GM21576 (cell line): ENCODE results near the gene SPOCD1.

Source experiments
- ATAC-seq: cut with Tn5 transposase; IDR thresholded peaks from one replicate; pipeline ENCODE4 v1.9.1; 2021; ENCODE audit warnings: mild to moderate bottlenecking, moderate library complexity; ENCODE audit not compliant: unreplicated experiment

The SPOCD1 gene

DNA sequence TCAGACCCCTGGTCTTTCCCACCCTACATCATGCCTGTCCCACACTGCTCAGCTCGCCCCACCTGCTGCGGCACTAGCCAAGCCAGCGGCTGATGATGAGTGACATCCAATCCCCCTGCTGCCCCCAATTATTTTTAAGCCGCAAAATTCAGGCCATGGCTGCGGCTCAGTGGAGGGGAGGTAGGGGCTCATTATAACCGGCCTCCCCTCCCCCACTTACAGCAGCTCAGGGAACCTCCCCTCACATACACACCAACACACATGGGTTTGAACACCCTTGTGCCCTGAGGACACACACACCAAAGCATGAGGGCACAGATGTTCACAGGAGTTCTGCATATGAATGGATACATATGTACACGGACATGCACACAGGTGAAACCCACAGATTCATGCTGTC lies 57.0 kb downstream of the SPOCD1 start:
- ATAC-seq: no peak

DNA sequence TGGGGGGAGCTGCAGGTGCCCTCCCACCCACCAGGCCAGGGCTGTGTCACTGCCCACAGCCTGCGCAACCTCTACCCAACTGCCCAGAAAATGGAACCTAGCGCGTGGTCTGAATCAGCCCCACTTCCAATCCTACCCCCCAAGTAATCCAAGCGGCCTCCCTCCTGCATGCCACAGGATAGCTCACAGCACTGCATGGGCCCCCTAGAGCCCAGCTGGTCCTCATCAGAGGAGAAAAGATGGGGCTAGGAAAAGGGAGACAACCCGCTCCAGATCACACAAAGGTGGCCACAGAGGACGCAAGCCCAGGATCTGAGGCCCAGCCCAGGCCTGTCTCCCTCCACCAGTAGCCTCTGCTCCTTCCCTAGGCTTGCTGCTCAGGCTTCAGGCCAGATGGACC lies 57.8 kb downstream of the SPOCD1 start:
- no peak for ATAC-seq

DNA sequence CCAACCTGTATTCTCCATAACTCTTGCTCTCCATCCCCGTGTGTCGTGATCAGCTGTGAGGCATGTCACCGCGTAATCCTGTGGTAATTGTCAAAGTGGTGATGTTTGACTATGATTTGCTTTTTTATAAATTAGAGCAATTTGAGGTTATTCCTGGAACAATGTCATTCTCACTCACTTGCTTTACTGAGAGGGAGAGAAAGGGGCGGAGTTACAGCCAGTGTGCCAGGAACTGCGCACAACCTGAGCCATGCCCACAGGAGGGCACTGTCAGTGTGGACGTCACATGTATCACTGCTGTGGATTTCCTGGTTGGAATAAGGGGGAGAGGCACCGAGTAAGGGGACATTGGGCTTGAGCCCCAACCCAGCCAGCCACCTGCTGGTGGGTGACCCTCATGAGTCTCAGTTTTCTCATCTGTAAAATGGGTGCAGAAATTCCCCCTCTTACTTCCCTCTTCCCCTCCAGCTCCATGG lies 58.6 kb downstream of the SPOCD1 start:
- ATAC-seq: no peak

DNA sequence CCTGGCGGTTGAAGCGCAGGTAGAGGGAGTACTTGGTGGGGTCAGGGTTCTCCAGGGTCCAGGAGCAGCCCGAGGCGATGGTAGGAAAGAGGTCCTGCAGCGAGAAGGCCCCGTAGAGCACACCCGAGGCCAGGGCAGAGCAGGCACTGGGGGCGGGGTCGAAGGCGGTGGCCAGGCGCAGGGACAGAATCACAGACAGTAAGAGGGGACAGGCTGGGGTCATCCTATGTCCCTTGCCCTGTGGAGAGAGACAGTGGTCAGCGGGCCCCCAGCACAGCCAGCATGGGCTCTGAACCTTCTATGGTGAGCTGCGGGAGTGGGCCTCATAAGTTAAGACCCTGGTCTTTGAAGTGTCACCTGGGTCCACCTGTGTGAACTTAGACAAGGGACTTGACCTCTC lies 59.2 kb downstream of the SPOCD1 start:
- ATAC-seq: no peak

DNA sequence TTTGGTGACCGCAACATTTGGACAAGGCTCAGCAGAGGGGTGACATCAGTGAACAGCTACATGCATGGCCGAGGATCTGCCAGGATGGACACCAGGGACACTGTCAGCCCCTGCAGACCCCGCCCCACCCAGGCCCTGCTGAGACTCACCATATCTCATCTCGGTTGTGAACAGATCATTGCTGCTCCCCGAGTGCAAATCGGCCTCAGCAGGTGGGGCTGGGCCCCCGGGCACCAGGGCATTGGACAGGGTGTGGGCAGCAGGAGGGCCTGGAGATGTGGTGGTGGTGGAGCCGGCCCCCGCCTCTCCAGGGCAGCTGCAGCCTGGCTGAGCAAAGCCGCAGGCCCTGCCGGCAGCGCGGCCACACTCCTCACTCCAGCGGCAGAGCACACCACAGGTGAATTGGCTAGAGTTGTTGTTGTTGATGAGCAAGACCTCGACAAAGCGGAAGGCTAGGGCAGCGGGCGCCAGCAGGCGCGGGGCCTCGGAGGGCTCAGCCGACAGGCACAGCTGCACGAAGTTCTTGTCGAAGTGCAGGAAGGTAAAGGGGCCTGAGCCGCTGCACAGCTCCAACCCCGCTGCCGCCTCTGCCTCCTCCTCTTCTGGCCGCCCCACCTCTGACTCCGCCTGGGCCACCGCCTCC lies 59.9 kb downstream of the SPOCD1 start:
- no peak for ATAC-seq

- no peak for ATAC-seq
Observed at GRCh38 chr1:31755197-31755611, 60.6 kb downstream of the SPOCD1 start.

DNA sequence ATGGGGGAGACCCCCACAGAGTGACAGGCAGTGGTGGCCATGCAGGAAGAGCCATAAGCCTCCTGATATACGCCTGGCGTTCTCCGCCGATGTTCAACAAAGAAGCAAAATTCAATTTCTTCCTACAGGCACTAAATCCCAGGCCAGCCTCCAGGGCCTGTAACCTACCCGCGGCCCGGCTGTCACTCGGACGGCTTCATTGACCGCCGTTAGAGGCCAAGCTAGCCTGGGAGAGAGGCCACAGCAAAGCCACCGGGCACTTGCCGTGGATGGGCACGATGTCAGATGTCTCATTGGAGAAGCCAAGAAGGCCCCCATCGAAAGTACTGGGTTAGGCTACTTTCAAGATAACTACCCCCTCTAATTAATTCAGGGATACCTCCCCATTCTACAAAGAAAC lies 61.4 kb downstream of the SPOCD1 start:
- ATAC-seq: no peak

- ATAC-seq: no peak
Observed at GRCh38 chr1:31753707-31754349, 62.0 kb downstream of the SPOCD1 start.

GRCh38 chr1:31752952-31753475 lies 62.8 kb downstream of the SPOCD1 start:
- ATAC-seq: no peak

- no peak for ATAC-seq
Observed at GRCh38 chr1:31752258-31752657, 63.6 kb downstream of the SPOCD1 start.

DNA sequence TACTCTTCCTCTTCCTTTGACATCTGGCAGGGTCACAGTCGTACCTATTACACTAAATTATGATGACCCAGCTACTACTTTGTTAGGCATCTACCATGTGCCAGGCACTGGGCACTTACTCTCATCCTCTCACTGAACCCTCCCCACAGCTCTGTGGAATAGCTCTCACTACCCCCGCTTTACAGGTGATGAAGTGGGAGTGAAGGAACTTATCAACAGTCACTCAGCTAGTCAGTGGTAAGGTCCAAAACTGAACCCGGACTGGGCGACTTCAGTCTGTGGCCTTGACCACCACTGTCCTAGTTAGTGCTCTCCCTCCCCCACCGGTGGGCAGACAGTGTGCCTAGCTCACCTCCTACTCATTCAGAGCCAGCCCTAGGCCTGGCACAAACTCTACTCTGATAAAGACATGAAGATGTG lies 64.0 kb downstream of the SPOCD1 start:
- no peak for ATAC-seq

DNA sequence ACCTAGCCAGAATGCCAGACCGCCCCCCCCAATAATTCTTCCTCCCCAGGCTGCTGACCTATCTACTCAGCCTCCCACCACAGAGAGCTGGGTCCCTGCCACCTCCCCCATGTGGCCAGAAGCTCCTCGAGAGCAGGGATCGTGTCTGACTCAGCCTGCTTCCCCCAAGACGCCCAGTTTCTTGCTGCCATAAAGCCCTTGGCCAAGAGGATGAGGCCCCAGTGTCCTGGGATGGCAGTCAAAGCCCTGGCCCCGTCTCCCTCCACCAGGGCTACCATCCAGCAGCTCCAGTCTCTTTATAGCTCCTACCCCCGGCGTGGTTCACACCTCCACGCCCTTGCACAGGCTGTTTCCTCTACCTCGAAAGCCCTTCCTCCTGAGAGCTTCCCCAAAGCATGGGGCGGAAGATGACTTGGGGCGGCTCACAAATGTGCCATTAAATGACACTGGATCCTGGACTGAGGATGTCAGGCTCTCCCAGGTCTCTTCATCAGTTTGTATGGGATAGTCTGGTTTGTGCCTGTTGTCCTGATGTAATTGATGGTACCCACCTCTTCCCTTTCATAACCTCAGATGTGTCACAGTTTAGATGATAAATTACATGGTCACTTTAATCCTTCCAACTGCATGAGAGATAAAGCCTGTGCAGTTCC lies 64.8 kb downstream of the SPOCD1 start:
- ATAC-seq: no peak

DNA sequence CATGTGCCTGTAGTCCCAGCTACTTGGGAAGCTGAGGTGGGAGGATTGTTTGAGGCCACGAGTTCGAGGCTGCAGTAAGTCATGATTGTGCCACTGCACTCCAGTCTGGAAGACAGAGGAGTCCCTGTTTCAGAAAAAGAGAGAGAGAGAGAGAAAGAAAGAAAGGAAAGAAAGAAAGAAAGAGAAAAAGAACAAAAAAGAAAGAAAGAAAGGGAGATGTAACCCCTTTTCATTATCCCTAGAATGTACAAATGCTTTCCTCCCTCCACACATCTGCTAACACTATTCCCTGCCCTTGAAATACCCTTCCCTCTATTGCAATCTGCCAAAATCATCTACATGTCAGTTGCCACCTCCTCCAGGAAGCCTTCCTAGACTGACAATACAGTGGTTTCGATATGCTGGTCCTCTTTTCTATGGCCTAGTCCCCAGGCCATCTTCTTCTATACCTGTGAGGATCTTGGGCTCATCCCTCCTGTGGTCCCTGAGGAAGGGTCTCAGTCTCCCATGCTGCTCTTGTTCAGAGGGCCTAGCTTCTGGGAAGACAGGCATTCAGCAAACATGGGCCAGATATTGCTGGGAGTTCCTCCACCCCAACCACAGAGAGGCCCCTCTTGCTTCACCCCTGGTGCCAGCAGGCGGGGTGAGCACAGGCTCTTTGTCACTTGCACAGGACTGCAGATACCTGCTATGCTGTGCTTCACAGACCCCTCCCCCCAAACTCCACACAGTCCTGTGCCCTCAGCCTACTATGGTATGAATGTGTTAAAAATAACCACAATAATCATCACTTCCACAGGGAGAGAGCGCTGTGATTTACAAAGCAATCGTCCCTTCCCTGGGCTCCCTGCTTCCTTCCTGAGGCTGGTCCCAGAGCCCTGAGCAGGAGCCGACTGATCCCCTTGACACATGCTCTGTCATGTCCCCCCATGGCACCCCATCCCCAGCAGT lies 65.8 kb downstream of the SPOCD1 start:
- no peak for ATAC-seq

- no peak for ATAC-seq
Observed at GRCh38 chr1:31748365-31748764, 67.5 kb downstream of the SPOCD1 start.

DNA sequence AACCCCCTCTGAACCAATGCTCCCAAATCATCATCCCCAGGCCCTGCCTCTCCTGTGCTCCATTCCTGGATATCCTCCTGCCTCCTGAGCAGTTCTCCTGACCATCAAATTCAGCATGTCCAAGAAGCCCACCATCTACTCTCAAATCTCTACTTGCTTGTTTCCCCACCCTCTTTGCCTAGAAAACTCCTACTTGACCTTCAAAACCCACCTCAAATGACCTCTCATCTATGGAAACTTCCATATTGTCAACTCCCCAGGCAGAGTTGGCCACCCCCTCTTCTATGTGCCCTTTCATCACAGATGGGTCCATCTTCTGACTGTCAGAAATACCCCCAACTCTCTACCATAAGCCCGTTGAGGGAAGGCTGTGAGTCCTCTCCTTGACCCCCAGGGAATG lies 68.5 kb downstream of the SPOCD1 start:
- ATAC-seq: no peak

DNA sequence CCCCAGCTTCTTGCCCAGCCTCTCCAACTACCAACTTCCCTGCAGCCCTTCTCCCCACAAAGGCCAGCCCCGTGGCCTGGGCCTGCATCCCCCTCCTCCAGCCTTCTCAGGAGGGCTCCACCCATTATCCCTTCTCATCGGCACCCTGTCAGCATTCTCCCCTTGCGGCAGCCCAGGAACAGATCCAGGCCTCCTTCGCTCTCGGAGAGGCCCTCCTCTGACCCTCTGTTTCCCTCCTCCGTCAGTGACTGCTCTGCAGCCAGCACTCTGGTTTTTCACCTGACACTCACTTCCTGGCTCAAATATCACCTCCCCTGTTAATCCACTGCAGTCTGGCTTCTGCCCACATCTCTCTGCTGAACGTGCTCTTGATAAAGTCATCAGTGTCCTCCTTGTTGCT lies 69.1 kb downstream of the SPOCD1 start:
- ATAC-seq: no peak

DNA sequence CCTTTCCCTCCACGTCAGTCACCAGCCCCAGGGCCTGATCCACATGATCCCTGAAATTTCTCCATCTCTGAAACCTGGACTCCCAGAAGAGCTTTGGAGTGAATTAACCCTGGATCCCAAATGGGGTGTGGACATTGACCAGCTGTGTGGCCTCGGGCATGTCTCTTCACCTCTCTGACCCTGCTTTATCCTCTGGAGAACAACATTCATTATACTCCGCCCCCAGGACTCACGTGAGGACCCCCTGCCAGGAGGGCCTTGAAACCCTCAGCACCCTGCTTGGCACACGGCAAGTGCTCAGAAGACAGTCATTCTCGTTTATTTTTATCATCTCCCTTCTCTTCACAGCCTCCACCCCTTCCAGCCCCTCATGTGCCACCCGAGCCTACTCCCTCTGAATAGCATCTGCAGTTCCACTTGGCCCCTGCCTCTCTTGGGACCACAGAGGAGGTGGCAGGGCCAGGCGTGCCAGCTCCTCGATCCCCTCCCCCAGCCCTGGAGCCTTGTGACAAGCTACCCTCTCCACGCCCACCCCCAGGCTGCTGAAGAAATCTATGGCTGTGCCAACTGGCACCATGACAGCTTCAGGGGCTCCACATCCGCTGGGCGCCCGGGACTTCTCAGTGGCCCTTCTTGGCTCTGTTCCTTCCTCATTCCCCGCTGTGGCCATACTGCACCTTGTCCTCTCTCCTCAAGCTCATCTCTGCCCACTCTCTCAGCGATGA lies 69.7 kb downstream of the SPOCD1 start:
- no peak for ATAC-seq

- no peak for ATAC-seq
Observed at GRCh38 chr1:31745096-31745945, 70.5 kb downstream of the SPOCD1 start.

DNA sequence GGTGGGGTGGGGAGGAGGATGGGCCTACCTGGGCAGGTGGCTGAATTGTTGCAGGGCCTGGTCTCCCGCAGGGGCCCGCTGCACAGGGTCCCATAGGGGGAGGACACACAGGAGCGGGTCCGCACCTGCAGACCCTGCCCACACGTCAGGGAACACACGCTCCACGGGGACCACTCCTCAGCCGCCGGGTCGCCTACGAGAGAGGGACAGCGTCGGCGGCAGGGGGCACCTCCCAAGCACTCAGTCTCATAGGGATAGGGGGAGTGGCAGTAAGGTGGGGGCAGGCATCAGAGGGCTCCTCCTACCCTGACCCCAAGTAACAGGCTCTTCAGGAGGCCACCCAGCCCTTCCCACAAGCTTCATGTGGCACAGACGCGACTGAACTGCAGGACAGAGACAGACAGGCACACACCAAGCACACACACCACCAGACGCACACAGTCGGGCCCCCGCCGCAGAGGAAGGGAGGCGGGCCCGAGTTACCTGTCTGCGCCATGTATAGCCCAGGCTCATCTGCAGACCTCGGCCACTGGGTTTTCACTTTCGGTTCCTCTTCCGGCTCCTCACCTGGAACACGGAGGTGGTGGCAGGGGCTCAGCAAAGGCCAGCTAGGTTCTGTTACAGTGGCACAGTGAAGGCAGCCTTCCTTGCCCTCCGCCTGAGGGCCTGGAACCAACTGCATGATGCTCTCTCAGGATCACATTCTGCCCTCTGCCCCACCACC lies 71.5 kb downstream of the SPOCD1 start:
- peak; percentile 72 for ATAC-seq
